H1 (cell line): ENCODE data around the gene TEX54. TPM values are rescaled to one million over a fixed set of nuclear protein-coding genes. Genes with fewer than 3 reads are reported as not detected.

ENCODE experiments used
- BRCA1 ChIP-seq: IDR thresholded peaks from 2 replicates; pipeline ENCODE4 v1.6.1; 2012; ENCODE audit warnings: low read depth, low read length, improper control_type of control experiment
- FOSL1 ChIP-seq: IDR thresholded peaks from 2 replicates; pipeline ENCODE4 v1.6.1; 2011; ENCODE audit warnings: mild to moderate bottlenecking, low read depth, low read length, moderate library complexity; ENCODE audit not compliant: insufficient read depth
- HDAC6 ChIP-seq: IDR thresholded peaks from one replicate; pipeline ENCODE4 v1.7.1; 2012; ENCODE audit warnings: low read depth, mild to moderate bottlenecking, inconsistent platforms, low read length, moderate library complexity
- KDM1A ChIP-seq: fragments of 200-600, 300-600 bp; sonication (generic); IDR thresholded peaks from 2 replicates; pipeline ENCODE4 v1.7.1; 2016; ENCODE audit warnings: mild to moderate bottlenecking, low read length, borderline replicate concordance
- POLR2AphosphoS5 ChIP-seq: IDR thresholded peaks from 2 replicates; pipeline ENCODE4 v1.6.1; 2011; ENCODE audit warnings: low read depth, low read length
- RFX5 ChIP-seq: IDR thresholded peaks from 2 replicates; pipeline ENCODE4 v1.6.1; 2011; ENCODE audit warnings: low read depth, low read length, improper control_type of control experiment, borderline replicate concordance
- RNF2 ChIP-seq: fragments of 200-900, 300-1000 bp; sonication (generic); IDR thresholded peaks from 2 replicates; pipeline ENCODE4 v1.7.1; 2016; ENCODE audit warnings: borderline replicate concordance, low read depth, mild to moderate bottlenecking, antibody characterized with exemption, low read length; ENCODE audit not compliant: poor library complexity, severe bottlenecking; ENCODE audit errors: missing control alignments
- SP4 ChIP-seq: IDR thresholded peaks from 2 replicates; pipeline ENCODE4 v1.6.1; 2012; ENCODE audit warnings: low read length, inconsistent platforms
- TAF1 ChIP-seq: IDR thresholded peaks from 2 replicates; pipeline ENCODE4 v1.6.1; 2011; ENCODE audit warnings: mild to moderate bottlenecking, low read depth, low read length
- polyA plus RNA-seq, 7 experiments: library from polyadenylated mRNA; depleted of rRNA in 3 of 7; stranded (reverse) in 5 of 7; unstranded in 2 of 7; fragments of >200 nt in 5 of 7; fragments of 200-250 nt in 2 of 7; gene quantifications; 1 replicate in 5 of 7; 2 replicates in 1 of 7; 4 replicates in 1 of 7; pipeline versions ENCODE4 v1.2.1 to v1.2.3, GENCODE V29; 2011 to 2013; ENCODE audit warnings: missing spikeins in 2 of 7, mixed read lengths in 2 of 7
- total RNA-seq: library from RNA; stranded (reverse); fragmentation: NEBNext Ultra II Directional; extraction: Animal tissue kit (Norgen Biotek cat#: 25700); gene quantifications from 2 replicates; pipeline ENCODE4 v1.2.1, GENCODE V29; 2021
- TF ChIP-seq, protein P1 (sequence below): fragments of 300-600 bp; sonication (generic); IDR thresholded peaks from 2 replicates; pipeline ENCODE4 v1.7.1; 2012; ENCODE audit warnings: low read length, moderate library complexity, mild to moderate bottlenecking, inconsistent platforms; ENCODE audit not compliant: insufficient replicate concordance

Gene TEX54
- total and polyA plus RNA-seq, 2 of the 8 experiments (the other 6 are each of a cell fraction or from before 2014, with no cell fraction given): 1.2 TPM; not detected in 1

DNA sequence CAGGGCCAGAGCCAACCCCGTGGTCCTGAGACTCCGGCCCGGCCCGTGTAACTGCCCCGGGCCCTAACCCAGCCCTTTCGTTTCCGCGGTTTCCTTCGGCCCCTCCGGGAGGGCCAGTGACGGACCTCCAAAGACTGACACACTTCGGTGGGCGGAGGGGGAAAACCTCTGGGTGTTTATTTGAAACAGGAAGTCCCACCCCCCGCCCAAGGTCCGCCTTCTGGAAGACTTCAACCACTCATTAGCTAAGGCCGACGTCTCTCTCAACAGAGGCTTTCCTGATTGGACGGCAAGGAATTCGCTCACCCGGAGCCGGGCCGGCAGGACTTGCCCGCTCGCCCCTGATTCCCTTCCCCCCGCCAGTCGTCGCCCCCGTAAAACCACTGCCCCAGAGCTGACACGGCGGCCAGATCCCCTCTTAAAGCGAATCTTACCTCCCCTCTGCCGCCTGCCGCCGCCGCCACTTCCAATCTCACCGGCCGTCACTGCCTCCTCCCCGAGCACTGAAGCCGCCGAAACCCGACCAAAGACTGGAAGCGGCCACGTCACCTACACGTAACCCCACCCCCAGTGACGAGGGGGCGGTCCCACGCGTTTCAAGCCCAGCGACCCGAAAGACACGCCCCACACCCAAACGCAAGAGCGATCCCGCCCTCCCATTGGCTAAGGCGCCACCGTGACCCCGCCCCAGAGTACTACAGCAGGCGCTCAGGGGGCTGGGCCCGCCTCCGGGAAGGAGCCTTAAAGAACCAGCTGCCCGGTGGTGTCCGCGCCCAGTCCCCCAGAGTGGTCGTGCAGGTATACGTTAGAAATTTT lies 913 bp downstream of the TEX54 start, which contains the start of gene STX5 (continued):
- TF ChIP-seq, protein P1, sequence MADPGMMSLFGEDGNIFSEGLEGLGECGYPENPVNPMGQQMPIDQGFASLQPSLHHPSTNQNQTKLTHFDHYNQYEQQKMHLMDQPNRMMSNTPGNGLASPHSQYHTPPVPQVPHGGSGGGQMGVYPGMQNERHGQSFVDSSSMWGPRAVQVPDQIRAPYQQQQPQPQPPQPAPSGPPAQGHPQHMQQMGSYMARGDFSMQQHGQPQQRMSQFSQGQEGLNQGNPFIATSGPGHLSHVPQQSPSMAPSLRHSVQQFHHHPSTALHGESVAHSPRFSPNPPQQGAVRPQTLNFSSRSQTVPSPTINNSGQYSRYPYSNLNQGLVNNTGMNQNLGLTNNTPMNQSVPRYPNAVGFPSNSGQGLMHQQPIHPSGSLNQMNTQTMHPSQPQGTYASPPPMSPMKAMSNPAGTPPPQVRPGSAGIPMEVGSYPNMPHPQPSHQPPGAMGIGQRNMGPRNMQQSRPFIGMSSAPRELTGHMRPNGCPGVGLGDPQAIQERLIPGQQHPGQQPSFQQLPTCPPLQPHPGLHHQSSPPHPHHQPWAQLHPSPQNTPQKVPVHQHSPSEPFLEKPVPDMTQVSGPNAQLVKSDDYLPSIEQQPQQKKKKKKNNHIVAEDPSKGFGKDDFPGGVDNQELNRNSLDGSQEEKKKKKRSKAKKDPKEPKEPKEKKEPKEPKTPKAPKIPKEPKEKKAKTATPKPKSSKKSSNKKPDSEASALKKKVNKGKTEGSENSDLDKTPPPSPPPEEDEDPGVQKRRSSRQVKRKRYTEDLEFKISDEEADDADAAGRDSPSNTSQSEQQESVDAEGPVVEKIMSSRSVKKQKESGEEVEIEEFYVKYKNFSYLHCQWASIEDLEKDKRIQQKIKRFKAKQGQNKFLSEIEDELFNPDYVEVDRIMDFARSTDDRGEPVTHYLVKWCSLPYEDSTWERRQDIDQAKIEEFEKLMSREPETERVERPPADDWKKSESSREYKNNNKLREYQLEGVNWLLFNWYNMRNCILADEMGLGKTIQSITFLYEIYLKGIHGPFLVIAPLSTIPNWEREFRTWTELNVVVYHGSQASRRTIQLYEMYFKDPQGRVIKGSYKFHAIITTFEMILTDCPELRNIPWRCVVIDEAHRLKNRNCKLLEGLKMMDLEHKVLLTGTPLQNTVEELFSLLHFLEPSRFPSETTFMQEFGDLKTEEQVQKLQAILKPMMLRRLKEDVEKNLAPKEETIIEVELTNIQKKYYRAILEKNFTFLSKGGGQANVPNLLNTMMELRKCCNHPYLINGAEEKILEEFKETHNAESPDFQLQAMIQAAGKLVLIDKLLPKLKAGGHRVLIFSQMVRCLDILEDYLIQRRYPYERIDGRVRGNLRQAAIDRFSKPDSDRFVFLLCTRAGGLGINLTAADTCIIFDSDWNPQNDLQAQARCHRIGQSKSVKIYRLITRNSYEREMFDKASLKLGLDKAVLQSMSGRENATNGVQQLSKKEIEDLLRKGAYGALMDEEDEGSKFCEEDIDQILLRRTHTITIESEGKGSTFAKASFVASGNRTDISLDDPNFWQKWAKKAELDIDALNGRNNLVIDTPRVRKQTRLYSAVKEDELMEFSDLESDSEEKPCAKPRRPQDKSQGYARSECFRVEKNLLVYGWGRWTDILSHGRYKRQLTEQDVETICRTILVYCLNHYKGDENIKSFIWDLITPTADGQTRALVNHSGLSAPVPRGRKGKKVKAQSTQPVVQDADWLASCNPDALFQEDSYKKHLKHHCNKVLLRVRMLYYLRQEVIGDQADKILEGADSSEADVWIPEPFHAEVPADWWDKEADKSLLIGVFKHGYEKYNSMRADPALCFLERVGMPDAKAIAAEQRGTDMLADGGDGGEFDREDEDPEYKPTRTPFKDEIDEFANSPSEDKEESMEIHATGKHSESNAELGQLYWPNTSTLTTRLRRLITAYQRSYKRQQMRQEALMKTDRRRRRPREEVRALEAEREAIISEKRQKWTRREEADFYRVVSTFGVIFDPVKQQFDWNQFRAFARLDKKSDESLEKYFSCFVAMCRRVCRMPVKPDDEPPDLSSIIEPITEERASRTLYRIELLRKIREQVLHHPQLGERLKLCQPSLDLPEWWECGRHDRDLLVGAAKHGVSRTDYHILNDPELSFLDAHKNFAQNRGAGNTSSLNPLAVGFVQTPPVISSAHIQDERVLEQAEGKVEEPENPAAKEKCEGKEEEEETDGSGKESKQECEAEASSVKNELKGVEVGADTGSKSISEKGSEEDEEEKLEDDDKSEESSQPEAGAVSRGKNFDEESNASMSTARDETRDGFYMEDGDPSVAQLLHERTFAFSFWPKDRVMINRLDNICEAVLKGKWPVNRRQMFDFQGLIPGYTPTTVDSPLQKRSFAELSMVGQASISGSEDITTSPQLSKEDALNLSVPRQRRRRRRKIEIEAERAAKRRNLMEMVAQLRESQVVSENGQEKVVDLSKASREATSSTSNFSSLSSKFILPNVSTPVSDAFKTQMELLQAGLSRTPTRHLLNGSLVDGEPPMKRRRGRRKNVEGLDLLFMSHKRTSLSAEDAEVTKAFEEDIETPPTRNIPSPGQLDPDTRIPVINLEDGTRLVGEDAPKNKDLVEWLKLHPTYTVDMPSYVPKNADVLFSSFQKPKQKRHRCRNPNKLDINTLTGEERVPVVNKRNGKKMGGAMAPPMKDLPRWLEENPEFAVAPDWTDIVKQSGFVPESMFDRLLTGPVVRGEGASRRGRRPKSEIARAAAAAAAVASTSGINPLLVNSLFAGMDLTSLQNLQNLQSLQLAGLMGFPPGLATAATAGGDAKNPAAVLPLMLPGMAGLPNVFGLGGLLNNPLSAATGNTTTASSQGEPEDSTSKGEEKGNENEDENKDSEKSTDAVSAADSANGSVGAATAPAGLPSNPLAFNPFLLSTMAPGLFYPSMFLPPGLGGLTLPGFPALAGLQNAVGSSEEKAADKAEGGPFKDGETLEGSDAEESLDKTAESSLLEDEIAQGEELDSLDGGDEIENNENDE: no peak
- TF ChIP-seq POLR2AphosphoS5 (peak; percentile 88; the same call in 1 of the 2 replicates), BRCA1 (no peak), SP4 (peak; percentile 91), HDAC6 (no peak), FOSL1 (no peak), KDM1A (no peak), TAF1 (peak; percentile 95), RNF2 (no peak), RFX5 (no peak; the same call in 1 of the 2 replicates)
